Neural cell (in vitro differentiated cells): ENCODE results near the gene SH3GLB2.

Experiments
- EZH2 ChIP-seq: fragments of 200-600, 300-800 bp; shearing (Covaris generic), sonication (generic); IDR thresholded peaks from 2 replicates; pipeline ENCODE4 v1.6.1; 2014; ENCODE audit warnings: antibody characterized with exemption, low read length, borderline replicate concordance, mild to moderate bottlenecking; ENCODE audit not compliant: insufficient read depth, poor library complexity, severe bottlenecking
- TAF1 ChIP-seq: IDR thresholded peaks from 2 replicates; pipeline ENCODE4 v1.6.1; 2012; ENCODE audit warnings: low read depth
- TF ChIP-seq, protein P1 (sequence below): fragments of 450-650 bp; IDR thresholded peaks from 2 replicates; pipeline ENCODE4 v1.5.1; 2014; ENCODE audit warnings: antibody characterized with exemption, mild to moderate bottlenecking, moderate library complexity; ENCODE audit not compliant: poor library complexity, severe bottlenecking

DNA sequence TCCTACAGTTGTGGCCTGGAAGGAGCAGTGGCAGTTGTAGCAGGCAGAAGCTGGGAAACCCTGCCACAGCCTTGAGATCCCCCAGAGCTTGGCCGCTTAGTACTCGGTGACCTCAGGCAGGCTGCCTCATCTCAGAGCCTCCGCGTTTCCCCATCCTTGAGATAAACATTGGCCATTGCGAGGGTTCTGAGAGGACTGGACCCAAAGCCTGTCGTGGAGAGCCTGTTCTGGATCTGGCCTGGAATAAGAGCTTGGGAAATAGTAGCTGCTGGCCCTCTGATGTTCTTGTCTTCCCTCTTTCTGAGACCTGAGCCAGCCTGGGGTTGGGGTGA lies 9.6 kb upstream of the SH3GLB2 start:
- TF ChIP-seq, protein P1, sequence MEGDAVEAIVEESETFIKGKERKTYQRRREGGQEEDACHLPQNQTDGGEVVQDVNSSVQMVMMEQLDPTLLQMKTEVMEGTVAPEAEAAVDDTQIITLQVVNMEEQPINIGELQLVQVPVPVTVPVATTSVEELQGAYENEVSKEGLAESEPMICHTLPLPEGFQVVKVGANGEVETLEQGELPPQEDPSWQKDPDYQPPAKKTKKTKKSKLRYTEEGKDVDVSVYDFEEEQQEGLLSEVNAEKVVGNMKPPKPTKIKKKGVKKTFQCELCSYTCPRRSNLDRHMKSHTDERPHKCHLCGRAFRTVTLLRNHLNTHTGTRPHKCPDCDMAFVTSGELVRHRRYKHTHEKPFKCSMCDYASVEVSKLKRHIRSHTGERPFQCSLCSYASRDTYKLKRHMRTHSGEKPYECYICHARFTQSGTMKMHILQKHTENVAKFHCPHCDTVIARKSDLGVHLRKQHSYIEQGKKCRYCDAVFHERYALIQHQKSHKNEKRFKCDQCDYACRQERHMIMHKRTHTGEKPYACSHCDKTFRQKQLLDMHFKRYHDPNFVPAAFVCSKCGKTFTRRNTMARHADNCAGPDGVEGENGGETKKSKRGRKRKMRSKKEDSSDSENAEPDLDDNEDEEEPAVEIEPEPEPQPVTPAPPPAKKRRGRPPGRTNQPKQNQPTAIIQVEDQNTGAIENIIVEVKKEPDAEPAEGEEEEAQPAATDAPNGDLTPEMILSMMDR: no peak
- TF ChIP-seq EZH2: no peak
- TF ChIP-seq TAF1: no peak
